BE2C (cell line): Measurements from ENCODE around the gene ITGB7.

ENCODE experiments used
- DNase-seq: peaks from one replicate; pipeline ENCODE4 v3.0.0-alpha.2; 2020
- H3K27me3 ChIP-seq: fragments of 250-450 bp; sonication (Bioruptor Pico); 2 replicates; pipeline ENCODE4 v1.5.1; 2020; ENCODE audit warnings: mild to moderate bottlenecking
- H3K36me3 ChIP-seq: fragments of 250-450 bp; sonication (Bioruptor Pico); 2 replicates; pipeline ENCODE4 v1.5.1; 2020; ENCODE audit warnings: mild to moderate bottlenecking
- H3K4me1 ChIP-seq: fragments of 250-450 bp; sonication (Bioruptor Pico); 2 replicates; pipeline ENCODE4 v1.5.1; 2020
- H3K4me3 ChIP-seq: 2 replicates; pipeline ENCODE4 v1.5.1; 2011; ENCODE audit warnings: low read depth, low read length
- H3K9me3 ChIP-seq: fragments of 250-450 bp; sonication (Bioruptor Pico); 2 replicates; pipeline ENCODE4 v1.5.1; 2020
- TF ChIP-seq, protein P1 (sequence below): IDR thresholded peaks from 2 replicates; pipeline ENCODE4 v1.5.1; 2012; ENCODE audit warnings: mild to moderate bottlenecking, low read depth, low read length

Gene ITGB7

GRCh38 chr12:53185582-53186153 lies 21.4 kb downstream of the ITGB7 start:
- Histone ChIP-seq H3K27me3 (no peaks in the 10 kb centered on the region), H3K4me3 (no peak overlapping the region), H3K4me1 (no peaks in the 10 kb centered on the region), H3K9me3 (no peaks in the 10 kb centered on the region), H3K36me3 (peaks cover 64% of the 10 kb centered on the region)
- no peak for DNase-seq
- TF ChIP-seq, protein P1, sequence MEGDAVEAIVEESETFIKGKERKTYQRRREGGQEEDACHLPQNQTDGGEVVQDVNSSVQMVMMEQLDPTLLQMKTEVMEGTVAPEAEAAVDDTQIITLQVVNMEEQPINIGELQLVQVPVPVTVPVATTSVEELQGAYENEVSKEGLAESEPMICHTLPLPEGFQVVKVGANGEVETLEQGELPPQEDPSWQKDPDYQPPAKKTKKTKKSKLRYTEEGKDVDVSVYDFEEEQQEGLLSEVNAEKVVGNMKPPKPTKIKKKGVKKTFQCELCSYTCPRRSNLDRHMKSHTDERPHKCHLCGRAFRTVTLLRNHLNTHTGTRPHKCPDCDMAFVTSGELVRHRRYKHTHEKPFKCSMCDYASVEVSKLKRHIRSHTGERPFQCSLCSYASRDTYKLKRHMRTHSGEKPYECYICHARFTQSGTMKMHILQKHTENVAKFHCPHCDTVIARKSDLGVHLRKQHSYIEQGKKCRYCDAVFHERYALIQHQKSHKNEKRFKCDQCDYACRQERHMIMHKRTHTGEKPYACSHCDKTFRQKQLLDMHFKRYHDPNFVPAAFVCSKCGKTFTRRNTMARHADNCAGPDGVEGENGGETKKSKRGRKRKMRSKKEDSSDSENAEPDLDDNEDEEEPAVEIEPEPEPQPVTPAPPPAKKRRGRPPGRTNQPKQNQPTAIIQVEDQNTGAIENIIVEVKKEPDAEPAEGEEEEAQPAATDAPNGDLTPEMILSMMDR = 0 out of 2 replicates have a peak, but pooled peaks have one; percentile 6

GRCh38 chr12:53184828-53185227 lies 22.2 kb downstream of the ITGB7 start:
- H3K4me1 ChIP-seq = no peaks in the 10 kb centered on the region

GRCh38 chr12:53182903-53183302 lies 24.1 kb downstream of the ITGB7 start:
- TF ChIP-seq, protein P1 = no peak
- no peaks in the 10 kb centered on the region for H3K4me1 ChIP-seq
- no peaks in the 10 kb centered on the region for H3K9me3 ChIP-seq
- peaks cover 62% of the 10 kb centered on the region for H3K36me3 ChIP-seq
- H3K27me3 ChIP-seq = no peaks in the 10 kb centered on the region
- H3K4me3 ChIP-seq = no peak overlapping the region
- no peak for DNase-seq

More at GRCh38 chr12:53184828-53185227, 22.2 kb downstream of the ITGB7 start:
- no peak overlapping the region for H3K4me3 ChIP-seq
- H3K36me3 ChIP-seq = peaks cover 64% of the 10 kb centered on the region
- H3K9me3 ChIP-seq = no peaks in the 10 kb centered on the region
- TF ChIP-seq, protein P1 = no peak
- no peak for DNase-seq
- no peaks in the 10 kb centered on the region for H3K27me3 ChIP-seq

- Histone ChIP-seq H3K9me3 (no peaks in the 10 kb centered on the region), H3K36me3 (peaks cover 52% of the 10 kb centered on the region), H3K27me3 (no peaks in the 10 kb centered on the region), H3K4me3 (peak overlapping the region; percentile 77), H3K4me1 (no peaks in the 10 kb centered on the region)
- no peak for DNase-seq
- TF ChIP-seq, protein P1 = no peak
Measured at GRCh38 chr12:53181935-53182334, 25.1 kb downstream of the ITGB7 start.

- H3K4me3 ChIP-seq = peak overlapping the region; percentile 77
- TF ChIP-seq, protein P1 = no peak
- H3K4me1 ChIP-seq = no peaks in the 10 kb centered on the region
Measured at GRCh38 chr12:53180931-53181645, 26.0 kb downstream of the ITGB7 start.

DNA sequence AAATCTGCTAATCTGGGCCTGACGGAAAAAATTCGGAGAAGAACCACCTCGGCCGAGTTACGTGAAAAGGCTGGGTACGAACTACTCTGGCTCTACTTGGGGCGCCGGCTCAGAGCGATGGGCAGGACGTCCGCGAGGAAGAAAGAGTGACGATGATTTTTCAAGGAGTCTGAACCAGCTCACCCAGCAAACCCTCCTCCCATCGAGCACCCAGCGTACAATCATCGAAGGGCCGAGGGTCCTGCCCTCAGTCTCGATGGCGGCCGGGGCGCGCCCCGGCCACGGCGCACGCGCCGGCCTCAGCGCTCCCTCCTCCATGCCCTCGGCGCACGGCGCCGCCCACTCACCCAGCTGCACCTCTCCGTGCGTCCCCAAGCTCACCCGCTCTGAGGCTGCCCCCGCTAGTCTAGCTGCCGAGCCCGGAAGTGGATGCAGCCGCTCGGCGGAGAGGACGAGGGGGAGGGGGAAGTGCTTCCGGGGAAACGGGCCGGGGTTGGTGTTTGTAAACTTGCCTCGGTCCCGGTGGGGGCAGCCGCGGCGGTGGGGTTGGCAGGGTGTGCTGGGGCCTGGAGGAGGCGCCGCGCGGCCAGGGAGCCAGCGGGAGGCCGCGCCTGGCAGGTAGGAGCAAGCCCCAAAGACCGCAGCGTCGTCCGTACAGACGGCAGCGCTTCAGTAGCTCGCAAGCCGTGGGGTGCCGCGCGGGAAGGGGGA lies 26.7 kb downstream of the ITGB7 start, which contains the start of the genes CSAD and ZNF740:
CSAD (minus strand) TSS at position 706 of the 711 bp plus-strand sequence. CDS start 7,455 bp downstream, outside the sequence.
ZNF740 (plus strand) TSS at position 503 of the 711 bp plus-strand sequence. CDS start 1,262 bp downstream, outside the sequence.
- Histone ChIP-seq H3K36me3 (peaks cover 37% of the 10 kb centered on the region), H3K4me1 (peaks cover under 1% of the 10 kb centered on the region), H3K27me3 (no peaks in the 10 kb centered on the region), H3K9me3 (no peaks in the 10 kb centered on the region), H3K4me3 (peak within 1 kb of the TSS; percentile 77)
- TF ChIP-seq, protein P1 = no peak
- DNase-seq = peak; percentile 99

More at GRCh38 chr12:53180931-53181645, 26.0 kb downstream of the ITGB7 start:
- Histone ChIP-seq H3K36me3 (peaks cover 44% of the 10 kb centered on the region), H3K27me3 (no peaks in the 10 kb centered on the region), H3K9me3 (no peaks in the 10 kb centered on the region)
- DNase-seq = peak; percentile 87
